CD14-positive monocyte (primary cell): Measurements from ENCODE around the gene FBXW12. TPM values are rescaled to one million over a fixed set of nuclear protein-coding genes. Genes with fewer than 3 reads are reported as not detected.
A peak's percentile ranks its signal among the peaks of the same experiment; 100 is the strongest.

ENCODE experiments used
- DNase-seq, 3 donors: peaks; one replicate each; pipeline ENCODE4 v3.0.0-alpha.2; 2011 to 2022
- H2AFZ ChIP-seq: 2 replicates; pipeline ENCODE4 v1.6.0; 2012; ENCODE audit warnings: mild to moderate bottlenecking, low read depth, low read length, inconsistent platforms; ENCODE audit not compliant: insufficient read depth, poor library complexity, severe bottlenecking
- H3K27ac ChIP-seq, 2 donors: 1 replicate in 1 of 2; 2 replicates in 1 of 2; pipeline ENCODE4 v1.5.1; 2012 to 2013; ENCODE audit warnings: low read length in 2 of 2, control low read depth in 1 of 2, inconsistent platforms in 1 of 2, low read depth in 1 of 2, mild to moderate bottlenecking in 1 of 2
- H3K27me3 ChIP-seq, 2 donors: one replicate each; pipeline versions ENCODE4 v1.6.0 to v1.6.1; 2011 to 2013; ENCODE audit warnings: low read length in 2 of 2; ENCODE audit not compliant: control insufficient read depth in 2 of 2, insufficient read depth in 2 of 2
- H3K36me3 ChIP-seq, 2 donors: replicated peaks in 1 of 2; 1 replicate in 1 of 2; 2 replicates in 1 of 2; pipeline versions ENCODE4 v1.5.1 to v1.6.1; 2012 to 2013; ENCODE audit warnings: low read length in 2 of 2, control low read depth in 1 of 2, inconsistent platforms in 1 of 2, mild to moderate bottlenecking in 1 of 2; ENCODE audit not compliant: insufficient read depth in 2 of 2, control insufficient read depth in 1 of 2
- H3K4me1 ChIP-seq, 2 donors: 1 replicate in 1 of 2; 2 replicates in 1 of 2; pipeline versions ENCODE4 v1.5.1 to v1.6.1; 2012 to 2013; ENCODE audit warnings: low read length in 2 of 2, control low read depth in 1 of 2, inconsistent platforms in 1 of 2, mild to moderate bottlenecking in 1 of 2, moderate library complexity in 1 of 2; ENCODE audit not compliant: insufficient read depth in 2 of 2, control insufficient read depth in 1 of 2
- H3K4me2 ChIP-seq: replicated peaks from 2 replicates; pipeline ENCODE3; 2012; ENCODE audit warnings: low read length, moderate library complexity, mild to moderate bottlenecking; ENCODE audit not compliant: poor library complexity, severe bottlenecking; ENCODE audit errors: extremely low read depth
- H3K4me3 ChIP-seq, 3 experiments: fragments of 200-600 bp in 1 of 3; sonication (generic) in 1 of 3; replicated peaks in 1 of 3; 1 replicate in 2 of 3; 2 replicates in 1 of 3; pipeline ENCODE4 v1.5.1; 2011 to 2013; ENCODE audit warnings: low read length in 3 of 3, mild to moderate bottlenecking in 3 of 3, control low read depth in 2 of 3, low read depth in 2 of 3, inconsistent platforms in 1 of 3, moderate library complexity in 1 of 3
- H3K79me2 ChIP-seq: 2 replicates; pipeline ENCODE4 v1.6.0; 2012; ENCODE audit warnings: mild to moderate bottlenecking, control low read depth, inconsistent platforms, low read length, moderate library complexity; ENCODE audit not compliant: insufficient read depth
- H3K9ac ChIP-seq: 2 replicates; pipeline ENCODE4 v1.6.0; 2017; ENCODE audit warnings: low read length, mild to moderate bottlenecking; ENCODE audit not compliant: insufficient read depth, poor library complexity, severe bottlenecking
- H3K9me3 ChIP-seq, 2 donors: replicated peaks in 1 of 2; 1 replicate in 1 of 2; 2 replicates in 1 of 2; pipeline versions ENCODE4 v1.5.1 to v1.6.1; 2012 to 2013; ENCODE audit warnings: low read length in 2 of 2, control low read depth in 1 of 2; ENCODE audit not compliant: control insufficient read depth in 1 of 2, insufficient read depth in 1 of 2
- H4K20me1 ChIP-seq: 2 replicates; pipeline ENCODE4 v1.6.0; 2012; ENCODE audit warnings: mild to moderate bottlenecking, low read length, control low read depth, moderate library complexity; ENCODE audit not compliant: insufficient read depth
- H3K27ac Mint-ChIP-seq, 7 donors: one replicate each; pipeline ENCODE4 v1.8.0; 2020; ENCODE audit warnings: mild to moderate bottlenecking in 7 of 7, mixed read lengths in 7 of 7, moderate library complexity in 6 of 7, inconsistent platforms in 2 of 7
- H3K27me3 Mint-ChIP-seq, 3 donors: one replicate each; pipeline ENCODE4 v1.8.0; 2021 to 2022; ENCODE audit warnings: low read depth in 3 of 3, mild to moderate bottlenecking in 3 of 3, mixed read lengths in 3 of 3, moderate library complexity in 3 of 3, inconsistent platforms in 1 of 3
- H3K36me3 Mint-ChIP-seq, 2 donors: one replicate each; pipeline ENCODE4 v1.8.0; 2020; ENCODE audit warnings: mixed read lengths in 2 of 2, inconsistent platforms in 1 of 2, mild to moderate bottlenecking in 1 of 2
- H3K4me1 Mint-ChIP-seq: one replicate; pipeline ENCODE4 v1.8.0; 2020; ENCODE audit warnings: mild to moderate bottlenecking, mixed read lengths
- H3K4me3 Mint-ChIP-seq, 2 donors: one replicate each; pipeline ENCODE4 v1.8.0; 2020; ENCODE audit warnings: mild to moderate bottlenecking in 2 of 2, mixed read lengths in 2 of 2, moderate library complexity in 1 of 2
- H3K9me3 Mint-ChIP-seq, 7 donors: one replicate each; pipeline ENCODE4 v1.8.0; 2020 to 2022; ENCODE audit warnings: mixed read lengths in 7 of 7, mild to moderate bottlenecking in 6 of 7, moderate library complexity in 6 of 7, inconsistent platforms in 2 of 7
- CTCF ChIP-seq: fragments of 200-600 bp; IDR thresholded peaks from one replicate; pipeline ENCODE4 v1.8.0; 2022; ENCODE audit warnings: antibody characterized with exemption, mild to moderate bottlenecking
- WGBS: methylation state at CpG from one replicate; pipeline ENCODE4 v1.1.5; 2013; ENCODE audit warnings: missing lambda C conversion rate; ENCODE audit not compliant: insufficient coverage; 5-methylcytosine and 5-hydroxymethylcytosine counted together
- intact Hi-C, 2 donors: fragments of 100-400 bp; cut with micrococcal nuclease; formaldehyde crosslinking; loops; one replicate each; pipeline versions ENCODE4 v1.15.0 to v1.15.1; 2023
- polyA plus RNA-seq, 3 donors: library from polyadenylated mRNA; depleted of rRNA in 1 of 3; unstranded in 2 of 3; stranded (reverse) in 1 of 3; fragments of 300-500 nt in 2 of 3; fragments of >200 nt in 1 of 3; fragmentation: Illumina TruSeq in 2 of 3; gene quantifications; 1 replicate in 2 of 3; 2 replicates in 1 of 3; pipeline ENCODE4 v1.2.3, GENCODE V29; 2012 to 2021

Gene FBXW12
- polyA plus RNA-seq, 3 donors: not detected

GRCh38 chr3:48428572-48429316 is 56.7 kb downstream of the FBXW12 start:
- Histone ChIP-seq H3K9me3 (no peaks in the 10 kb centered on the region), H3K79me2 (no peaks in the 10 kb centered on the region), H3K4me3 (peak overlapping the region; percentile 39 to 78 (median 59)), H3K36me3 (peaks cover 11 to 19% of the 10 kb centered on the region in 2 donors), H3K4me1 (peaks cover 7 to 8% of the 10 kb centered on the region in 2 donors), H2AFZ (peak overlapping the region; percentile 84), H3K27me3 (peaks cover 3 to 27% of the 10 kb centered on the region in 2 donors), H3K4me2 (peak overlapping the region; percentile 94), H4K20me1 (no peaks in the 10 kb centered on the region), H3K27ac (no peak overlapping the region), H3K9ac (peak overlapping the region; percentile 66)
- WGBS: 2% methylated on average over 44 of the region's 60 CpGs
- Mint-ChIP-seq H3K36me3 (peaks cover 18 to 24% of the 10 kb centered on the region in 2 donors), H3K9me3 (peaks cover 0 to 5% (median 0%) of the 10 kb centered on the region in 7 donors), H3K4me3 (peak overlapping the region; percentile 70), H3K27me3 (peaks cover 24 to 38% (median 26%) of the 10 kb centered on the region in 3 donors), H3K4me1 (peaks cover 9% of the 10 kb centered on the region), H3K27ac (no peak overlapping the region)
- TF ChIP-seq CTCF: no peak
- intact Hi-C loops: no loop called here
- DNase-seq: no peak

- DNase-seq: peak; percentile 20 to 41 (median 37)
- H3K4me2 ChIP-seq: peak overlapping the region; percentile 94
- intact Hi-C loops: no loop called here
- peaks cover 7 to 8% of the 10 kb centered on the region in 2 donors for H3K4me1 ChIP-seq
- no peaks in the 10 kb centered on the region for H3K9me3 ChIP-seq
- WGBS: under 1% methylated on average over 84 of the region's 86 CpGs
- peaks cover 0 to 5% (median 0%) of the 10 kb centered on the region in 7 donors for H3K9me3 Mint-ChIP-seq
- peak overlapping the region; percentile 79 to 87 for H3K4me3 Mint-ChIP-seq
- no peaks in the 10 kb centered on the region for H3K79me2 ChIP-seq
- H3K9ac ChIP-seq: peak overlapping the region; percentile 66
- H3K27me3 ChIP-seq: peaks cover 3 to 27% of the 10 kb centered on the region in 2 donors
- no peak for TF ChIP-seq CTCF
- peak overlapping the region; percentile 84 for H2AFZ ChIP-seq
- no peak overlapping the region for H3K27ac ChIP-seq
- peak overlapping the region; percentile 45 to 78 (median 59) for H3K4me3 ChIP-seq
- H3K27me3 Mint-ChIP-seq: peaks cover 24 to 38% (median 26%) of the 10 kb centered on the region in 3 donors
- peaks cover 11% of the 10 kb centered on the region for H3K4me1 Mint-ChIP-seq
- no peaks in the 10 kb centered on the region for H4K20me1 ChIP-seq
- H3K36me3 ChIP-seq: peaks cover 12 to 26% of the 10 kb centered on the region in 2 donors
- H3K27ac Mint-ChIP-seq: peak overlapping the region in 1 of 7 donors; percentile 35
- H3K36me3 Mint-ChIP-seq: peaks cover 24 to 31% of the 10 kb centered on the region in 2 donors
These were observed 57.4 kb downstream of the FBXW12 start for GRCh38 chr3:48429317-48429959.
